Adipocyte (in vitro differentiated cells): ENCODE data around the gene SETD1A.
"Not testable (repeated sequence)": the region's sequence is repeated elsewhere in the genome, so short reads cannot be mapped to it uniquely, and the experiment has no call there.

Source experiments
- DNase-seq: peaks from one replicate; pipeline ENCODE4 v3.0.0-alpha.2; 2015; ENCODE audit warnings: low read depth
- H3K27me3 ChIP-seq: replicated peaks from 2 replicates; pipeline ENCODE4 v1.7.0; 2013; ENCODE audit warnings: mild to moderate bottlenecking, low read length, moderate library complexity; ENCODE audit not compliant: control insufficient read depth, insufficient read depth
- H3K36me3 ChIP-seq: 2 replicates; pipeline ENCODE4 v1.7.0; 2013; ENCODE audit warnings: low read length, mild to moderate bottlenecking, moderate library complexity; ENCODE audit not compliant: control insufficient read depth, insufficient read depth, severe bottlenecking
- H3K4me1 ChIP-seq: 2 replicates; pipeline ENCODE4 v1.7.0; 2013; ENCODE audit warnings: mild to moderate bottlenecking, low read length, moderate library complexity; ENCODE audit not compliant: control insufficient read depth, insufficient read depth
- H3K4me3 ChIP-seq: 2 replicates; pipeline ENCODE4 v1.7.0; 2013; ENCODE audit warnings: mild to moderate bottlenecking, low read length, moderate library complexity
- H3K9ac ChIP-seq: 2 replicates; pipeline ENCODE4 v1.7.0; 2013; ENCODE audit warnings: mild to moderate bottlenecking, low read length, moderate library complexity
- H3K9me3 ChIP-seq: 2 replicates; pipeline ENCODE4 v1.7.0; 2013; ENCODE audit warnings: mild to moderate bottlenecking, low read length, moderate library complexity; ENCODE audit not compliant: control insufficient read depth

SETD1A gene

GRCh38 chr16:30931068-30931650 lies 26.4 kb upstream of the SETD1A start:
- H3K27me3 ChIP-seq: no peaks in the 10 kb centered on the region
- peaks cover 31% of the 10 kb centered on the region for H3K36me3 ChIP-seq
- no peak overlapping the region for H3K4me3 ChIP-seq
- no peaks in the 10 kb centered on the region for H3K9me3 ChIP-seq
- DNase-seq: no peak
- H3K9ac ChIP-seq: no peak overlapping the region
- H3K4me1 ChIP-seq: no peaks in the 10 kb centered on the region

DNA sequence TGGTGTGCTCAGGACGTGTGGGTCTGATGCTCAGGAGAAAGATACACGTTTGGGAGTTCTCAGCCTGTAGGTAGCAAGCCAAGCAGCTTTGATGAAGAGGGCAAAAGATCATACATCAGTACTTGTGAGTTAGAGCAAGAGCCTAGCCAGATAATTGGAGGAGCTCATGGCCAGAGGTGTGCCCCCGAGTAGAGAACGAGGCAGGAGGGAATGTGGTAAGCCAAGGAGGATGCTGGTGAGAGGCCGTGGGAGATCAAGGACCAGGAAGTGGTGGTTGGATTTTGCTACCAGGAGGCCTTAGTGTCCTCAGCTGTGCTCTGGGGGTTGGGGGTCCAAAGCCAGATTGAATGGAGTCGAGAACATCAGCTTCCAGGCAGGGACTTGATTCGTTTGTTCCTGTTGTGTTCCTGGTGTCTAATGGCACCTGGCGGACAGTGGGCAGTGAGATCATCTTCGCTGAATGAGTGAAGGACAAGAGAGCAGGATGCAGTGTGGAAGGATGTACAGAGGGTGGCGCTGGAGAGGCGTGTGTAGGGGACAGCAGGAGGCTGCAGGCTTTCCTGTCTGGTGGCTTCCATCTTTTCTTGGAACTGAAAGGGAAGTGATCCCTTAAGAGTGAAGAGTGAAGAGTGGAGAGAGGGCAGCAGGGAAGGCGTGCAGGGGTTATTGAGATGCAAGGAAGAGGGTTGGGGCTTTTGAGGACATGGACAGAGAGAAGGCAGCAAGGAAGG lies 22.6 kb upstream of the SETD1A start:
- H3K9ac ChIP-seq: no peak overlapping the region
- peak; percentile 64 for DNase-seq
- no peak overlapping the region for H3K4me3 ChIP-seq
- no peaks in the 10 kb centered on the region for H3K9me3 ChIP-seq
- no peaks in the 10 kb centered on the region for H3K27me3 ChIP-seq
- peaks cover 6% of the 10 kb centered on the region for H3K4me1 ChIP-seq
- H3K36me3 ChIP-seq: peaks cover 31% of the 10 kb centered on the region

DNA sequence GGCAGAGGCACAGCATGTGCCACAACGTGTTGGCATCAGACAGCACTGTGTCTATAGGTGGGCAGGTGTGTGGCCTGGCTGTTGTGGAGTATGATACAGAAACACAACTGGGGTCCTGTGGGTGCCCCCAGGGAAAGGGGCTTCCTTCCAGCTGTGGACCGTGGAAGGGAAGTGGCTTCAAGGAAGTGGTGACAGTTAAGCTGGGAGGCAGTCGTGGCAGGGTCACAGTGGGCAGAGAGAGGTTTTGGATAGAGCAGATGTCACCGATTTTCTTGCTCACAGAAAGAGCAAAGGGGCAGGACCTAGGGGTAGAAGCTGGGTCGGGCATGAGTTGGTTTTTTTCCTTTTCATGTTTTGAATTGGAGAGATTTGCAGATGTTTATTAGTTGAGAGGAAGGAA lies 19.9 kb upstream of the SETD1A start:
- H3K9me3 ChIP-seq: no peaks in the 10 kb centered on the region
- H3K27me3 ChIP-seq: no peaks in the 10 kb centered on the region
- peaks cover 12% of the 10 kb centered on the region for H3K4me1 ChIP-seq
- DNase-seq: no peak
- H3K36me3 ChIP-seq: peaks cover 18% of the 10 kb centered on the region
- H3K9ac ChIP-seq: peak overlapping the region; percentile 46
- no peak overlapping the region for H3K4me3 ChIP-seq

GRCh38 chr16:30939571-30939970 lies 18.0 kb upstream of the SETD1A start:
- not testable (repeated sequence) for DNase-seq, H3K9me3 ChIP-seq
- peaks cover 27% of the 10 kb centered on the region for H3K36me3 ChIP-seq

DNA sequence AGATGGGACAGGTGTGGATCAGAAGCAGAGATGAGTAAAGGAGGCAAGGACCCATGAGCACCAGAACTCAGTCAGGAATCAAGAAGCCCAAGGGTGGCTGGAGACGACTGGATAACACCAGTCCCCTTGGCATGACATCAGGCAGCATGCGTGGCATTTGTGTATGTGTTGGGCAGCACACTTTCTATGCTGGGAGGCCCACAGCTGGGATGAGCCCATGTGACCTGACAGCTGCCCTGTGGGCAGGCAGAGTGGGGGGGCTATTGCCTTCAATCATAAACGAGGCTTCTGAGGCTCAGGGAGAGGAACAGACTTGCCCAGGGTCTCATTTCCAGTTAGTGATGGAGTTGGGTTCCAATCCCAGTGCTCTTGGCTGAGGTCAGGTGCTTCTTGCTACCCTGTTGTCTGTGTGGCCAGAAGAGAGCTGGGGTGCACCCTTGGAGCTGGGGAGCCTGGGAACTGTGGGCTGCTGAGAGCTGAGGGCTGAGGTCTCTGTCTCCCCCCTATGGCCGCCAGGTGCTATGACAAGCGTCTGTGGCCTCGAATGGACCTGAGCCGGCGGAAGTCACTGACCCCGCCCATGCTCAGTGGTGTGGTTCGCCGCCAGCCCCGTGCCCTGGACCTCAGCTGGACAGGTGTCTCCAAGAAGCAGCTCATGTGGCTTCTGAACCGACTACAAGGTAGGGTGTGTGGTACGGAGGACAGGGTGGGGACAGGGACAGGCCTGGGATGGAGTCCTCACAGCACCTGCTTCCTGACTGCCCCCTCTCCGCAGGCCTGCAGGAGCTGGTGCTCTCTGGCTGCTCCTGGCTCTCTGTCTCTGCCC lies 15.7 kb upstream of the SETD1A start:
- Histone ChIP-seq H3K4me1 (peaks cover 12% of the 10 kb centered on the region), H3K27me3 (no peaks in the 10 kb centered on the region), H3K9ac (peak overlapping the region; percentile 37), H3K4me3 (no peak overlapping the region), H3K9me3 (no peaks in the 10 kb centered on the region), H3K36me3 (peaks cover 26% of the 10 kb centered on the region)
- DNase-seq: peak; percentile 84

More at GRCh38 chr16:30939571-30939970, 18.0 kb upstream of the SETD1A start:
- H3K27me3 ChIP-seq, H3K4me3 ChIP-seq, H3K9ac ChIP-seq: not testable (repeated sequence)
- peaks cover 12% of the 10 kb centered on the region for H3K4me1 ChIP-seq

DNA sequence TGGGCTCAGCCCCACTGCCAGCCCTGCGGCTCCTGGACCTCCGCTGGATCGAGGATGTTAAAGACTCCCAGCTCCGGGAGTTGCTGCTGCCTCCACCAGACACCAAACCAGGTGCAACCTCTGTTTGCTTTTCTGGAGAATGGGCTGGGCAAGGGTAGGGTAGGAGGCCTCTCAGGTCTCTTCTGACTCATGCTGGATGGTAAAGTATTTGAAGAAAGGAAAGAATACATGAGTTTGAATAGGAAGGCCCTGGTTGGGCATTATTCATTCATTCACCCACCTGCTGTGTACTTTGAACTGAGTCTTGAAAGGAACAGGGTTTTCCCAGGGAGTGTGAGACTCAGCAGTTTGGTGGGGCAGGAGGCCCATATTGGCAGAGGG lies 15.1 kb upstream of the SETD1A start:
- Histone ChIP-seq H3K36me3 (peaks cover 22% of the 10 kb centered on the region), H3K9me3 (no peaks in the 10 kb centered on the region), H3K4me1 (peaks cover 12% of the 10 kb centered on the region), H3K4me3 (no peak overlapping the region), H3K27me3 (no peaks in the 10 kb centered on the region), H3K9ac (no peak overlapping the region)
- DNase-seq: no peak

DNA sequence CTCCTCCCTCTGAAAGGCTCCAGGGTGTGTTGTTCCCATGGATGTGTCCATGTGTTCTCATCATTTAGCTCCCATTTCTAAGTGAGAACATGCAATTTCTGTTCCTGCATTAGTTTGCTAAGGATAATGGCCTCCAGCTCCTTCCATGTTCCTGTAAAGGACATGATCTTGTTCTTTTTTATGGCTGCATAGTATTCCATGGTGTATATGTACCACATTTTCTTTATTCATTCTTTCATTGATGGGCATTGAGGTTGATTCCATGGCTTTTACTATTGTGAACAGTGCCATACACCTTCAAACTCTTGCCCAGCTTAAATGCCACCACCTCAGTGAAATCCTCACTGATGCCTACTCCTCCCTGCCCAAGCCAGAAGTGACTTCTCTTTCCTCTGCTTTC lies 13.2 kb upstream of the SETD1A start:
- peaks cover 6% of the 10 kb centered on the region for H3K4me1 ChIP-seq
- H3K9me3 ChIP-seq: no peaks in the 10 kb centered on the region
- DNase-seq: no peak
- no peak overlapping the region for H3K9ac ChIP-seq
- H3K4me3 ChIP-seq: no peak overlapping the region
- no peaks in the 10 kb centered on the region for H3K27me3 ChIP-seq
- H3K36me3 ChIP-seq: peaks cover 22% of the 10 kb centered on the region

DNA sequence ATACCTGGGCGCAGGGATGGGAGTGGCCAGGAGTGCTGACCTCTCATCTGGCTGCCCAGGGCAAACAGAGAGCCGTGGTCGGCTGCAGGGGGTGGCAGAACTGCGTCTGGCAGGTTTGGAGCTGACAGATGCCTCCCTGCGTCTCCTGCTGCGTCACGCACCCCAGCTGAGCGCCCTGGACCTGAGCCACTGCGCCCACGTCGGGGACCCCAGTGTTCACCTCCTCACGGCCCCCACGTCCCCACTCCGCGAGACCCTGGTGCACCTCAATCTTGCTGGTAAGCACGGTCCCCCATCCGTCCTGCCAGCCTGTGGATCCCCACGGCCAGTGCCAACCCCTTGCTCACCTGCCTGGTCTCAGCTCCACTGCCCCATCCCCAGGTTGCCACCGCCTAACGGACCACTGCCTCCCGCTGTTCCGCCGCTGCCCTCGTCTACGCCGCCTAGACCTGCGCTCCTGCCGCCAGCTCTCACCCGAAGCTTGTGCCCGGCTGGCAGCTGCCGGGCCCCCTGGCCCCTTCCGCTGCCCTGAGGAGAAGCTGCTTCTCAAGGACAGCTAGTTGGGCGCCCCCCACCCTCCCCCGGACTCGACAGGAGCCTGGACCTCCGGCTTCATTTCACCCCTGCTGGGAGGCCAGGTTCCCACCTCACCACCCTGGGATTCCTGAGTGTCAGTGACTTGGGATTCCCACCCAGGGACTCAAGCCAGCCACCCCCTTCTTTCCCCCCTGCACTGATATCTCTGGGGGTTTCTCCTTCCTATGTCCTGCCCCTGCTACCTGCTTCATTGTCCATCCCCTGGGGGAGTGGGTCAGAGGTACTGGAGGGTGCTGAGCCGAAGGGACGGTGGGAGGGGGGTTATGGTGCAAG lies 10.6 kb upstream of the SETD1A start:
- Histone ChIP-seq H3K4me1 (peaks cover 24% of the 10 kb centered on the region), H3K4me3 (no peak overlapping the region), H3K9me3 (no peaks in the 10 kb centered on the region), H3K9ac (no peak overlapping the region), H3K36me3 (peaks cover 22% of the 10 kb centered on the region), H3K27me3 (no peaks in the 10 kb centered on the region)
- no peak for DNase-seq

DNA sequence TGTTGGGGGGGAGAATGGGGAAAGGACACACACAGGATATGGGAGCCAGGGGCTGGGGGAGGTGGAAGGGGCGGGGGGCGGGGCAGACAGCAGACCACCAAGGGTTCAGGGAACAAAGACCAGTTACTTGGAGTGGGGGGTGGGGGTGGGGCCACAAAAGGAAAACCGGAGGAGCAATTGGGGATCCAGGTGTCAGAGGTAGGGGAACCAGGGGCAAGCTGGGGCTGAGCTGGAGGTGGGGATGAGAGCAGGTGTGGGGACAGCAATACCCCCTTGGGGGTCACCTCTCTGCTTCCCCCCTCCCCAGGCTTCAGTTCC lies 10.1 kb upstream of the SETD1A start:
- DNase-seq: no peak

DNA sequence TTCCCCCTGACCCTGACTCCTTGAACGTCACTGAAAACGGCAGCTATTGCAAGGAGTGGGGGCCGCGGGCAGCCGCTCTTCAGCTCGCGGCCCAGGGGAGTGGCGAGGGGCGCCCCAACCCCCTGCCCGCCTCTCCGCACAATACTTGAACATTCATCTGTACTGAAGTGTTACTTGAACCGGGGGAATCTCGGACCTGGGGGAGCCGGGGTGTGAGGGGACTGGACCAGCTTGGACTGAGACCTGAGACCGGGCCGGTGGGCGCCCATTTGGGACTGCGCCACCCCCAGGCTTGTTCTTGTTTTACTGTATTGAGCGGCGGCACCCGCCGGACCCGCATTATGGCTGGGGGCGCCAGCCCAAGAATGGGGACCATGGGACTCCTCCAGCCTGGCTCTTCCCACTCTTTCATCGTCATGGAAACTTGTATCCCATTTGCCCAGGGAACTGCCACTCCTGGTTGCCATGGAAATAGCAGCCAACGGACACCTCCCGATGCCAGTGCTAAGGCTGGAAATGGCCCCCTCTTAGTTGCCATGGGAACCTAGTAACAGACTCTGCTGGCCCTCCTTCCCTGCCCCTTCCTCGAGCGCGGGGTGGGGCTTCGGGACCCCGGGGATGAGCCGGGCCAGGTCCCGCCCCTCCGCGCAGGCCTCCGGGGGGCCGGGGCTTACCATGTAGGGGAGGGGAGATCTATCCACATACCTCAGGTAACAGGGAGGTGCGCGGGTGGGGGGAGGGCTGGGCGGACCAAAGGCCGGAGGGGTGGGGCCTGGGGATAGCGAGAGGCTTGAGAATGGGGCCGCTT lies 9.5 kb upstream of the SETD1A start:
- peak overlapping the region; percentile 90 for H3K9ac ChIP-seq
- peaks cover 12% of the 10 kb centered on the region for H3K36me3 ChIP-seq
- peaks cover 32% of the 10 kb centered on the region for H3K4me1 ChIP-seq
- peak overlapping the region; percentile 91 for H3K4me3 ChIP-seq
- H3K9me3 ChIP-seq: no peaks in the 10 kb centered on the region
- DNase-seq: peak; percentile 98
- no peaks in the 10 kb centered on the region for H3K27me3 ChIP-seq

More for the DNA sequence above, 10.1 kb upstream of the SETD1A start:
- Histone ChIP-seq H3K27me3 (no peaks in the 10 kb centered on the region), H3K4me3 (no peak overlapping the region), H3K36me3 (peaks cover 17% of the 10 kb centered on the region), H3K9me3 (no peaks in the 10 kb centered on the region), H3K4me1 (peaks cover 29% of the 10 kb centered on the region), H3K9ac (no peak overlapping the region)
